Activated naive CD4-positive, alpha-beta T cell treated with anti-CD3 and anti-CD28 coated beads, Interleukin-2, amount 50 U/mL, for 16 hours (primary cell): ENCODE data around the gene VIPR2.
A peak's percentile ranks its signal among the peaks of the same experiment; 100 is the strongest.

Experiments
- DNase-seq: peaks from one replicate; pipeline ENCODE4 v3.0.0-alpha.2; 2020

VIPR2 gene

DNA sequence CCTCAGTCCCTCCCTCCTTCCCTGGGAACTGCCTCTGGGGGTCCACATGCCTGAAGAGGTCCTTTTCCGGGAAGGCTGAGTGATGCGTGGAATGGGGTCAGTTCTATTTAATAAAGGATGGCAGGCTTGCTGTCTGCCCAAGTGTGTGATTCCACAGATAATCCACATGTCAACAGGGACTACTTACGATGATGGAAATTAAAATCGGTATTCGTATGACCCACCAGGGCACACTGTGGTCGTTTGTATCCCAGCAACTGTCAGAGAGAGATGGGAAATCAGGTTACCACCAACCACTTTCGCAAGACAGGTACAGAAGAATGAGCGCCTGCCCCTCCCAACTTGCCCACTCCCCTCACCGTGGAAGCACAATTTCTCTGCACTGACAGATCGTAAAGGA, 110.3 kb downstream of the VIPR2 start:
- no peak for DNase-seq

DNA sequence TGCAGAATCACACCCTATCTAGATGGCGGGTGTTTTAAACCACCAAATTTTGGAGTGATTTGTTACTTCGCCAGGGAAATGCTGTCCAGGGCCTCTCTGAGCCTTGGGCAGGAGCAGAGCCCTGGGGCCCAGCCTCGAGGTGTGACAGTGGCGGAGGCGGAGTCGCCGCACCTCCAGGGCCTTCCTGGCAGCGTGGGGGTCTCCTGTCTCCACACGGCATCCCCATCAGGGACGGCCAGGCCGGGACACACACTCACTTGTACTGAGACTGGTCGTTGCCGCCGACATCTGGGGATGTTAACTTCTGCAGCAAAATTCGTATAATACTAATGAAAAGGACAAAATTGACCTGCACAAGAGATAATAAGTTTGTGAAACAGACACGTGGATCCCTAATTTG, 110.7 kb downstream of the VIPR2 start:
- DNase-seq, result no peak

DNA sequence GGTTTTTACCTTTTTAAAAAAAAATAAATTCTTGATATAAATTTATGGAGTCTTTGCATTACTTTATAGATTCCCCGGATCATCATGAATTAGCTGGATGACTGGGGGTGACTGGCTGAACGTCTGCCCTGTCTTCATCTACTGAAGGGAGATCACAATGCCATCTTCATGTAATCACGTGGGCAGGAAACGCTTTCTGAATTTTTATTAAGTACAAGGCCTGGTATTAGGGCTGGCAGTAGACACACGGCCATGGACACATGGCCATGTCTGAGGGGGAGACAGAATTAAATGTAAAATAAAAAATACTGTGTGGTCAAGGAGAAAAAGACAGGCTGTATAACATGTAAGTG, 111.2 kb downstream of the VIPR2 start:
- DNase-seq, result no peak

DNA sequence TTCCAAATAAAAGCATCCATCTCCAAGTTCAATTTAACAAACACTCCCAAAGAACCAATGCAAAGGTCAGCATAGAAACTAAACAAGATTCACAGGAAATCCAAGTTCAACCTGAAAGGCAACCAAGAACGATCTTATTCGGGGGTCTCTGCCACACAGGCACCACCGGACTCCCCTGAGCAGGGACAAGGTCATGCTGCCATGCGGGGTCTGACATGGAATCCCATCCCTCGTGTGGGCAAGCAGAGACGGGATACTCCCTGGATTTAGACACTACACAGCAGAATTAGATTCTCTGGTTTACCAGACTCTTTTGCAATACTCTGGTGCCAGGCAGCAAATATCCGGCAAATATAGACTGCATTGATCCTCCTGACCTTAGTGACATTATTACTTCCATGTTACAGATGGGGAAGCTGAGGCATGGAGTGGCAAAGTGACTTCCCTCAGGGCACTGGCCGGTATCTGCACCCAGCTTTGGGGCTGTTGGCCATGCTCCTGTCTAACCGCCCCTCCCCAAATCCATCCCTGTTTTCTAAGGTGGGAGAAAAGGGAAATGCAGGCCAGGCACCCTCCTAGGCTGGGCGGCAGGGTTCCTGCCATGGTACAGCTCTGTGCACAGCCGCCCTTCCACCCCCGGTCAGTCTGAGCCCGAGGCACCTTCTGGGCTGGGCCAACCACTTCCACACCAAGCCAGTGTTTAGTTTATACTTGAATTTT, 111.8 kb downstream of the VIPR2 start:
- DNase-seq, result peak; percentile 5

DNA sequence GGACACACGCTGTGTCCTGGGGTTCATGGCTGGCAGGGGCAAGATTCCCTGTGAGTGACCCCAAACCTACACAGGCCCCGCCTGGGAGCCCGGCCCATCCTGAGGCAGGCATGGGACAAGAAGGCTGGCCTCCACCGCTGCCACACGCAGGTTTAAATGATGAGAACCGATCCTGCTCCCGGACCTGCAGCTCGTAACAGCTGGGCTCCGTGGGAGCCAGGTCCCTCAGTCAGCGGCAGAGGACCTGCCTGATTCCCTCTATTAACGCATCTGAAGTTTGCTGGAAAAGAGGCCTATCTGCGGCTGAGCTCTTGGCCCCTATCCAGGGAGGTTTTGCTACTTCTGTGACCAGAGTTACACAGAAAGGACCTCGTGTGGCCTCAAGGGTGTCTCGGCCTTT, 112.3 kb downstream of the VIPR2 start:
- DNase-seq, result peak; percentile 3

DNA sequence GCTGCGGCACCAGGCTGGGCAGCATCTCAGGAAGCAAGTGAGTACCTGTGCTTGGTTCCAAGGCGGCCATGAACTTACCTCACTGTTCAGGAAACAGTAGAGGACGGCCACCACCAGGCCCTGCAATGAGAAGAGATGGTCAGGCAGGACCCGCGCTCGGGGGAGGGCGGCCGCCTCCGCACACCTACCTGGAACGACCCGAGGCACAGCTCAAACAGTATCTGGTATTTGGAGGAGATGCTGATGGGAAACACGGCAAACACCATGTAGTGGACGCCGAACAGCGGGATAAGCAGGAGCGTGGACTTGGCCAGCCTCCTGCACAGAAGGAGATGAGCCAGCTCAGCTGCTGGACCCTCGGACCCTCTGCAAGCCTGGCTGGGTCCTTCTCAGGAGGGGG, 112.9 kb downstream of the VIPR2 start:
- DNase-seq, result peak; percentile 5

DNA sequence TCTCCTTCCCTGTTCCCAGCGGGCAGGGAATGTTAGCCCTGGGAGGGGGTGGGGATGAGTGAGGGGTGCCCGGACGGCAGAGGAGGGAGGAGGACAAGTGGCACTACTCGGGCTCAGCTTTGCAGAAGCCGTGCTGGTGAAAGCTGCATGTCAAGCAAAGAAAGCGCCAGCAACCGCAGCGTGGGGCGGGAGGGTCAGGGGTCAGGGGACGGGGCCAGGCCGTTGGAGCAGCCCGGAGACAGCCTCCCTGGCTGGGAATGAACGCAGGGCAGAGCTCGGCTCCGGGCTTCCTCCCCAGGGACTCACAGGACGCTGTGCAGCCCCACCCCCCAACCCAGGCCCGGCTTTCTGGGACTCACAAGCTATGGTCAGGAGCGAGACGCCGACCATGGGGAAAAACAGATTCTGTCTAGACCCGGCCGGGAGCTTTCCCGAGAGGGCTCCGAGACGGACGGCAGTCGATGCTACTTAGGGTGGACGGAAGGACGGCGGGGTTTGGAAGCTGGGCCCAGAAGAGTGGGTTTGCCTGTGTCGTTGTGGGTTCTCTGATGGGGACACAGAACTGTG, 113.4 kb downstream of the VIPR2 start:
- peak; percentile 5 for DNase-seq

DNA sequence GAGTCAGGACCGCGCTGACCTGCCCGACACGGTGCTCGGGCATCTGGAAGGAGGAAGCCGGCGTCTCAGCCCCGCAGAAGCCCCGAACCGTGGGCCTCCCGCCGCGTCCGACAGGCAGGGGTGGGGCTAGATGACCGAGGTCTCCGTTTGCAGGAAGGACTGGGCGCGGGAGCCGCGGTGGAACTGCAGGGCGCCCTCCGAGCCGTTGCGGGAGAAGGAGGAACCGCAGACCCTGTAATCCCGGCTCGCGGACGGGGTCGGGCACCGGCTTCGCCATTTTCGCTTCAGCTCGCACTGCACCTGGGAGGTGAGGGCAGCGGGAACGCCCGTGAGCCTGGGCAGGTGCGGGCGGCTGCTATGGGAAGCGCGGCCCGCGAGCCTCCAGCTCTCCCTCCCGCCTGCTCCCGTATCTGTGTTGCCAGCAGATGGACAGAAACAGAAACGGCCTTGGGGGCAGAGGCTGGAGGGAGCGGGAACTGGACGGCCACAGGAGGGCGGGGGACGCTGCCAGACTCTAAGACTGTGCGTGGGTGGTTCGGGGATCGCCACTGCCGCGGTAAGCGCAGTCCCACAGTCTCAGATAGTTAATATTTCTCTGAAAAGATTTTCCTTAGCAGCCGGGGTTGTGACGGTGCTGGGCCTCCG, 114.1 kb downstream of the VIPR2 start:
- DNase-seq, result peak; percentile 11

DNA sequence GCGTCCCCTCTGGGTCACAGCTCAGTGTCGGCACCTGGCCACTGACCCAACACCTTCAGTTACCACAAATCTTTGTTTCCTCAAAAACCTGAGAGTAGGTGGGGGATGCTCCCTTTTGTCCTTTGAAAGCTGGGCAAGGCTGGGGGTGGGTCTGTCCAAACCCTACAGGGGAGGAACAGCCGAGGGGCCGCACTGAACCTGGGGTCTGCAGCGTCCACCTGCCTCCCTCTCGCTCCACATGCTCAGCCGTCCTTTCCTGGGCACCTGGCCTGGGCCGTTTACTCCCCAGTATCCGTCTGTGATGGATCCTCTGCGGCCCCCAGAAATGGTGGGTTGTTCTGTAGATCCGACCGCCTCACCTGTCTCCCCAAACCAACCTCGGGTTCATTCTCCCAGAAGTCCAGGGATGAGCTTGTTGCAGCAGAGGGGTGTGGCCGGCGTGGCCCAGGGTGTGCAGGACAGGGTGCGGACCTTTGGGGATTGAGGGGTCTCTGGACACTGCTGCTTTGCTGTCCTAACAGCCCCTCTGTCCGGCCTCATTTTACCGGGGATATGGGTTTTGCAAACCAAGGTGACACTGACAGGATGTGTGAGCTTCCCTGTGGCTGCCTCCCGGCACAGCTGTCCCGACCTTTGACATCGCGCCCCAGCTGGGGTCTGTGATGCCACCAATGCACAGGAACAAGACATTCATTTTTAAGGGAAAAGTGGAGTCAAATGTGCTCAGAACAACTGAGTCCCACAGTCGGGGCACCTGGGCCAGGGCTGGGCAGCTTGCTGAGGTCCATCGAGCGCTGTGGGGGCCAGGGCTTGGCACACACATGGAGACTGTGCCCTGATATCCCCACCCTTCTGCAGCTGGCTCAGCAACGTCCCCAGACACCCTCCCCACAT, 115.9 kb downstream of the VIPR2 start:
- DNase-seq, result peak; percentile 5

DNA sequence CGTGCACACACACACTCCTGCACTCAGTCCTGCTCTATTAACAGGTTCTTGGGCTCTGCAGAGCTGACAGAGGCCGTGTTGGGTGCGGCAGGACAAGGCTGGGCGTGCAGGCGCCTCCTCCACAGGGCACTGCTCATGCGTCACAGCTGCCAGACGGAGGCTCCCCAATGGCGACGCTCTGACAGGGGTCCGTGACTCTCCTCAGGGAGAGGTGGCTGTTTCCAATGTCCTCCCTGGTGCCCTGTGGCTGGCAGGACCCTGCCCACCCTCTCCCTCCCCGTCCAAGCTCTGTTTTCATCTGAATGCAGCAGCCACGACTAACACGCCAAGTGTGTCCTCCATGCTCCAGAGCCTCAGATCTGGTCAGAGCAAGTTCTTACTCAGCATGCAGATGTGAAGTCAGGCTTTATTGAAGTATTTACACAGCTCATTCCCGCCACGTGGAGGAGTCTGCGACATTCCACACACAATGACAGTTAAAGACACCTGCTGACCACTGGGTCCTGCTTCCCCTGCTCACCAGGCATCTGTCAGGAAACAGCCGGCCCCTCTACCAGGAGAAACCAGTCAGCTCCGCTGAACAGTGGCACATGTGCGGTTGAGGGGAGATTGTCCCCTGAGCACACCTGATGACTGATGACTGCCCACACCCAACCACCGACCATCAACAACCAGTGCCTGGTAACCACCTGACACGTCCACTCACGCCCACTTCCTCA, 116.7 kb downstream of the VIPR2 start:
- peak; percentile 4 for DNase-seq

DNA sequence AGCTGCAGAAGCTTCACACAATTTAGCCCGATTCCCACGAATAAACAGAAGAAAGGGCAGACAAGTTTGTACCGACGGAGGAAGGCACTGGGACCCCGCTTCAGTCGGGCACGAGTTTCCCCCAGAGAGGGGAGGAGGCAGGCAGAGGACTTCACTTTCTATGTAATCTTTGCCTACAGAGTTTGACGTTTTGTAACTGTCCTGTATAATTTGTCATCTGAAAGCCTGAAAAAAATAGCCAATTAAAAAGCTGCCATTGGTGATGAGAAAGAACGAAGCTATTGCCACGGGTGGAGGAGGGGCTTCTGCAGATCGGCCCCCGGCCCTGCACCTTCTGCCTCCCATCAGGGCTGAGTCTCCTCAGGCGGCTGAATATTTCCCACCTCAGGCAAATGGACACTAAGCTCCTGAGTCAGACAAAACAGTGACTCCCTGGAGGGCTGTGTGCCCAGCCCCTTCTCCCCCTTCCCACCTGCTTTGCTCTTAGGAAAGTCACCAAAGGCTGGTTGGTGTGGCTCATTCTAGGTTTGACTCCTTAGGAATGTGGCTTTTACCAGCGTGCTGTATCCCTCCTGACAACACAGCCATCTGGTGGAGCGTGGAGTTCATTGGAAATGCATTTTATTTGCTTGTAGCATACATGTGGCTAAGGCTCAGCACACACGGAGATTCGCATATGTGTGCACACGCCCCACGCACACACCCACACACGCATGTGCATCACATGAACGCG, 117.4 kb downstream of the VIPR2 start:
- peak; percentile 2 for DNase-seq

DNA sequence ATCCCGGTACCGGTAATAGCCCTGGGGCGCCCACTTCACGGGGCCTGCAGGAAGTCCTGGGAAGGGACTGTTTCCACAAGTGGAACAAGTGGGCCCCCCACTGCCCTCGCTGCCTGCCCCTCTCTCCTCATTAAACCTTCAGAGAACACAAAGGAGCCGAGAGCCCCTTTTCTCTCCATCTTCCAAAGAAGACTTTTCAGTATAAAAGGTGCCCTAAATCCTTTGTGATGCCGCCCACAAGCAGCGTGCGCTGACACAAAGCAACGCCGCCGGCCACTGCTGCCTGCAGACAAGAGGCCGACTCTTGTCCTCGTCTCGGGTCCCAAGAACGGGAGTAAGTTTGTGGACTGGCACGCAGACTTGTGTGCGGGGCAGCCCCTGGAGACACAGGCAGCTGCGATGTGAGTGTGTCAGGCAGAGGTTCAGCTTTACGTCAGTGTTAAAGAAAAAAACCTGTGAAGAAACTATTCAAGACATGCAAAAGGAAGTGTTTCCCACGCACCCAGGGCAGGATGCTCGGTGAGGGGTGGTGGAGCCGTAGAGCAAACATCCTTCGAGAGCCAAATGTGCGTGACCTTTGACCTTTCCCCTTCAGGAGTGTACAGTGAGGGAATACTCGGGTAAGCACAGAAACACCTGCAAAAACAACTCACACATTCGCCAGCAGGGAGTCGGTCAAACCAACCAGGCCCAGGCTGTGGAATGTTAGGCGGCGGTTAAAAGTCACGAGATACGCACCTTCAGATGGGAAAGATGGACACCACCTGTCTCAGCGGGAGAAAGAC, 118.2 kb downstream of the VIPR2 start:
- peak; percentile 9 for DNase-seq

DNA sequence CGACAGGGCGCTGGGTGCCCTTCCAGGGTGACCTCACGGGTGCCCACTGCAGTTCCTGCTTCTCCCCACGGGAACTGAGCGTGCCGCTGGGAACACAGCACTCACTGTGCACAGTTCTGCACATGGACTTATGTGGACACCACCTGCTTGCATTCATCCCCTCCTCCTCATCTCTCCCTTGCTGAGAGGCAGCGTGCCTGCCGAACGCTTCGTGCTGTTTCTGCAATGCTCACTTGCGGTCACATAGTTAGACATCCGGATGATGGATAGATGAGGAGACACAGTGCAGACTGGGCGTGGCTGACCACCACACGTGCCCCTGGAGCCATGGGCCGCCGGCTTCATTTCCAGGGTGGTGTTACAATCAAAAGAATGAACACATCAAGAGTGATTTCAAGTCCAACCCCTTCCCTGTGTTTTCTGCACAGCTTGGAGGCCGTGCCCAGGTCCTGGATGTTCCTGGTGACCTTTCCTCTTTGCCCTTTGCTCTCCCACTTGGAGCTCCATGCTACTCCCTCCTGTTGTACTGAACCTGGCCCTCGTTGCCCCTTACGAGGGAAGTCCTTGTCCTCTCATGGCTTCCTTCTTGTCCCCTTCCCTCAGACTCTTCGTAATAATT, 119.4 kb downstream of the VIPR2 start:
- DNase-seq, result peak; percentile 2

DNA sequence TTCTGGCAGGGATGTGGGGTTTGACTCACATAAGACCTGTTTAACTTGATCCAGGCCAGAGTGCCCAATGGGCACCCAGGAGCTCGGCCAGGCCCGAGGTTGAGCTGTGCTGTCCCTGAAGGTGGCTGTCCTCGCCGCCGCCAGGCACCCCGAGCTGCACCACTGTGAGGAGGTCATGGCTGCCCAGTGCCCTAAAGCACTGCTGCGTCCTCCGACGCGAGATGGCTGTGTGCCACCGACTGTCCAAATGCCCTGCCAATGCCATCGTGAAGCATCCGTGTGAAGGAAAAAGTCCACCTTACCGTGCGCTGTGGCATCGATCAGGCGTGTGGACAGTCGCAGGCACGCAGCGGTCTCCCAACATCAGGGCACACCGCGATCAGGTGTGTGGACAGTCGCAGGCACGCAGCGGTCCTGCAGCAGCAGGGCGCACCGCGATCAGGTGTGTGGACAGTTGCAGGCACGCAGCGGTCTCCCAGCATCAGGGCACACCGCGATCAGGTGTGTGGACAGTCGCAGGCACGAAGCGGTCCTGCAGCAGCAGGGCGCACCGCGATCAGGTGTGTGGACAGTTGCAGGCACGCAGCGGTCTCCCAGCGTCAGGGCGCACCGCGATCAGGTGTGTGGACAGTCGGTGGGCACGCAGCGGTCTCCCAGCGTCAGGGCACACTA, 120.3 kb downstream of the VIPR2 start:
- peak; percentile 8 for DNase-seq

DNA sequence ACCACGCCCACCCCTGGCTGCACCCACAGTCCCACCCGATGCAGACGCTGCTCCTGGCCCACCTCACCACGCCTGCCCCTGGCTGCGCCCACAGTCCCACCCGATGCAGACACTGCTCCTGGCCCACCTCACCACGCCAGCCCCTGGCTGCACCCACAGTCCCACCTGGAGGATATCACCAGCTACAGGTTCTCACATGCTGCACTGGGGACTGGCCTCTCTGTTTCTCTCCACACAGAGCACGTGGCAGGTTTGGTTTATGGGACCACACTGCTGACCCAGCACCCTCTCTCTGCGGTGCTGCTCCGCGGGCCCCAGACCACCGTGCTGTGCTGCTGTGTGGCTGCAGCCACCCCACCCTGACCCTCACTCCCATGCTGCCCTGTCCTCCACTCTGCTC, 120.9 kb downstream of the VIPR2 start:
- peak; percentile 1 for DNase-seq

DNA sequence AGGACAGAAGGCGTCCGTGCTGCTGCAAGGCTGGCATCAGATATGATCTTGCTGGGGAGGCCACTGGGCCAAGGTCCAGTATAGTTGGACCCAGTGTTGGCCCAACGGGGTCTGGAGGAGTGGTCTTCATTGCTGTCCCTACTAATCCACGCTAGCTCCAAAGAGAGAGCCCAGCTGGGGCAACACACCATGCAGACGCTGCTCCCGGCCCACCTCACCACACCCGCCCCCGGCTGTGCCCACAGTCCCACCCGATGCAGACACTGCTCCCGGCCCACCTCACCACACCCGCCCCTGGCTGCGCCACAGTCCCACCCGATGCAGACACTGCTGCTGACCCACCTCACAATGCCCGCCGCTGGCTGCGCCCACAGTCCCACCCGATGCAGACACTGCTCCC, 121.5 kb downstream of the VIPR2 start:
- peak; percentile 4 for DNase-seq

DNA sequence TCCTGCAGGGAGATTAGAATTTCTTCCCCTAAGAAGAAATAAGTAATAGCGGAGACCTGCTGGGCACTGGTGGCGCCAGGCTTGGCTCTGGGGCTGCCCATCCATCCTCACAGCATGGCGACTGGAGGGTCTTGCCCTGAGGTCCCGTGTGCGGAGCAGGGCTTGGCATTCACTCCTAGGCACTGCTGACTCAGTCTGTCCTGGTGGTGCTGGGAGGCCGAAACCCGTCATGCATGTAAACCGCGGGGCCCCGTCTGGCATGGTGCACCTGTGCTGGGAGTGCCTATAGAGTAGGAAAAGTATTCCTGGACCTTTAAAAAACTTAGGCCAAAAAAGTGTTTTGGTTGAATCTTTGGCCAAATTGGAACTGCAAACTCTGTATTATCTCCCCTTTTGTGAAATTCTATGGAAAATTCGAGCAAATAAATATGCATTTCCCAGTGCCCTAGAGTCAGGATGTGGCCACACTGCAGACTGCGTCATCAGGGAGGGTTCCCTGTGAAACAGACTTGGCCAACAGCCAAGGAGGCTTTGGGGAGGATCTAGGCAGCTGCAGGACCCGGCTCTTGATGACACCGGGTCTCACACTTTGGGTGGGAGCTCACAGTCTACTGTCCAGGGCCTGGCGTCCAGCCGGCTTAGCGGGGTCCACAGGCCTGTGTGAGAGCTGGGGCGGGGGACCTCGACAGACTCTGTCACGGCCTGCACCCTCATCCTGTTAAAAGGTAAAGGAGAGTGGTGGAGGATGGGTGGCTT, 122.3 kb downstream of the VIPR2 start:
- DNase-seq, result no peak

DNA sequence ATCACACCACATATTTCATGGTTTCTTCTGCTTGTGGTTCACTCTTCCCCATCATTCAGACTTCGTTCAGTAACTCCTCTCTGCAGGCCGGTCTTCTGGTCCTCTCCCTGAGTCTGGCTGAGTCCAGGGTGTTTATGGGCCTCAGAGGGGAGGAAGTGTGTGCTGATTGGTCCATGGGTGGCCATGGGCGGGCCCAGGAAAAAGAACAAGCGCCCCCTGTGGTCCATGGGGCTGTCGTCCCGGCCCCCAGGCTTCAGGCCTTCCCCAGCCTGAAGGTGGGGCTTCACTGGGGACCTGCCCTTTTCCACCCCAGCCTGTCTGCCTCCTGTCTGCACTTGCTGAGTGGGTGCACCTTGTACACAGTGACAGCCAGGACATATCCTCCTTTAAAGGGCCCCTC, 123.7 kb downstream of the VIPR2 start:
- no peak for DNase-seq

DNA sequence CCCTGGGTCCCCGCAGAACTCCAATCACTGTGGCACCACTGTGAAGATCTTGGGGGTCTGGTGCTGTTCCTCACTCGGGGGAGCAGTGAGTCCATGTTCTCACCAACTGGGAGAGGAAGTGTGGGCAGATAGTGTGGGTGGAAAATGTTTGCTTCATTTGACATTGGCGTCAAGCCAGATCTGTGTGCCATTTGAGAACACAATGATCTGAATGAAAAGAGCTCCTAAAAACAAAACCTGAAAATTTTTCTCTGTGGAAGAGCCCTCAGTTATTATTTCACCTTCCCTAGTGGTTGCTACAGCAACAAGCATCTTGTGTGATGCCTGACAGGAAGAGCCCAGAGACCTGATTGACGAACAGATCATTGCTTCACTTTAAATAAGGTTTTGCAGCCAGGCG, 125.6 kb downstream of the VIPR2 start:
- no peak for DNase-seq
